Stimulated activated CD4-positive, alpha-beta T cell treated with anti-CD3 and anti-CD28 coated beads, Interleukin-2, amount 100 ng/mL, for 24 hours (primary cell): ENCODE measurements around the gene DNAAF3.
"Not testable (repeated sequence)": the region's sequence is repeated elsewhere in the genome, so short reads cannot be mapped to it uniquely, and the experiment has no call there.

Experiments used
- DNase-seq, 2 donors: peaks; one replicate each; pipeline ENCODE4 v3.0.0-alpha.2; 2020

DNAAF3 gene

DNA sequence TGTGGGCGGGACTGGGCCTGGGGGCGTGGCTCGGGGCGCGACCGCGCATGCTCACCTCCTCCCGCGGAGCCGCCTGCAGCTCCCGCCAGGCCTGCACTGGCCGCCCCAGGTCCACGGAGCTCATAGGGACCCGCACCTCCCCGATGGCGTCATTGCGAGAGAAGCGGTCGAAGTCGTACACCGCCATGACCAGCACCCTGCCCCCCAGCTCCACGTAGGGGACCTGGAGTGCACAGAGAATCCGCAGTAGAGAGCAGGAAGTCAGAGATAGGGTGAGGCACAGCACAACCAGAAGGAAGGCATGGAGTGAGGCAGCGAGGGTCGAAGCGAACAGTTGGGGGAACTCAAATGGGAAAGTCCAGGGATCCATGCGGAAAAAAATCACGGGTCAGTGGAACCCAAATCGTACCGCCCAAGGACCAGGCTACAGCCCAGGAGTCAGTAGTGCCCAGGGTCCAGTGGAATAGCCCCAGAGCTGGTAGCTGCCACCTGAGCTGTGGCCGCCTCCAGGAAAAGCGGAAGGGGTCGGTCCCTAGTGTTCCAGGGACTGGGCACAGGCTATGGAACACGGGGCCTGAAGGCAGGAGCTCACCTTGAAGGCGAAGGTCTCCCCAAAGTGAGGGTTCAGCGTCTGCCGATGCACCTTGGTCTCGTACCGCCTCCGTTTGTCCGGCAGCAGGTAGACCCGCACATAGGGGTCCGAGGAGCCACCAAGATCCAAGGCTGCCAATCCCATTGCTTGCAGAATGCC, 8.9 kb upstream of the DNAAF3 start:
- no peak for DNase-seq

DNA sequence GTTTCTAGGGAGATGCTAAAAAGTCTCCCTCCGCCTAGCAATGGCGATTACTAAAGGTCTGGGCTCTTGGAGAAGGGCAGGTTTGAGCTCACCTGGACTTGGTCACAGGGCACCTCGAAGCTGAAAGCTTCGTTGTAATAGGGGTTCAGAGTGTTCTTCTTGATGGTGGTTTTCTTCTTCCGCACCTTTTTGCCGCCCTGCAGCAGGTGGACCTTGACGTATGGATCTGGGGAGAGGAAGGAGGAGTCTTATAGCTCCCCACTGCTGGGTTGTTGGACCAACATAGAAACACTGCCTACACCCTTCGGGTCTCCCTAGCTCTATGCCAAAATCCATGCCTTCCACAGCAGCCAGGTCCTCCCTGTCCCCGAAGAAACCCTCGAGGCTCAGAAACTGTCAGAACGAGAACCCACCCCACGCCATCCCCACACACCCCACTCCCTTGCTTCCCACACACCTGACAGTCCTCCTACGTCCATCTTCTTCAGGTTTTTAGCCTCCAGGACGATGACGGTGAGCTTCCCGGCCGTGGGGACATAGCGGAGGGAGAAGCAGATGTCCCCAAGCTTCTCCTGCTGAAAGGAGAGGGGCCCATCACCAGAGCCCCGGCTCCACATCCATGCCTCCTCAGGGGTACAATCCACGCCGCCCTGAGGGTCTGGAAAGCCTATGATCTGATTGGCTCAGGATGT, 8.2 kb upstream of the DNAAF3 start:
- DNase-seq, result no peak

DNA sequence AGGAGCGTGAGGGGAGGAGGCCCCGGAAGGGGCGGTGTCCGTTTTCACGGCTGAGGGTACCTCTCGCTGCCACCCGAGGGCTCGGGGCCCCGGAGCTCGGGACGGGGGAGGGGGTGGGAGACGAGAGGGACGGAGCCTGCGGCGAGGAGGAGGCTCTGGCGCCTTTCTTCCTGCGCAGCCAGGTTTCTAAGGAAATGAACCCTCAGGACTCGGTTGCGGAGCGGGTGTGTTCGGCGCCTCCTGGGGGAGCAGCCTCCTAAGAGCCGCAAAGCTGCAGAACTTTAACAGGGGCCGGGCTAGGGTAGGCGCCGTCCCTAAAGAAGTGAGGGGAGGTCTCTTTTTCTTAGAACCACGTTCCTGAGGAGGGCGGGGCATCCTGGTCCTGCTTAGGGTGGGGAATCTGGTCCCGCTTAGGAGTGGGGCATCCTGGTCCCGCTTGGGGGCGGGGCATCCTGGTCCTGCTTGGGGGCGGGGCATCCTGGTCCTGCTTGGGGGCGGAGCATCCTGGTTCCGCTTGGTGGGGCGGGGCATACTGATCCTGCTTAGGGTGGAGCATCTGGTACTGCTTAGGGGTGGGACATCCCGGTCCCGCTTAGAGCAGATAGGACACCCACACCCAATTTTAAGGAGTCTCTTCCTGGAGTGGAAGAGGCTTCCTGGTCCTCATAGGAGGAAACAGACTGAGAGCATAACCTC, 7.4 kb upstream of the DNAAF3 start:
- peak; percentile 43 to 70 for DNase-seq

DNA sequence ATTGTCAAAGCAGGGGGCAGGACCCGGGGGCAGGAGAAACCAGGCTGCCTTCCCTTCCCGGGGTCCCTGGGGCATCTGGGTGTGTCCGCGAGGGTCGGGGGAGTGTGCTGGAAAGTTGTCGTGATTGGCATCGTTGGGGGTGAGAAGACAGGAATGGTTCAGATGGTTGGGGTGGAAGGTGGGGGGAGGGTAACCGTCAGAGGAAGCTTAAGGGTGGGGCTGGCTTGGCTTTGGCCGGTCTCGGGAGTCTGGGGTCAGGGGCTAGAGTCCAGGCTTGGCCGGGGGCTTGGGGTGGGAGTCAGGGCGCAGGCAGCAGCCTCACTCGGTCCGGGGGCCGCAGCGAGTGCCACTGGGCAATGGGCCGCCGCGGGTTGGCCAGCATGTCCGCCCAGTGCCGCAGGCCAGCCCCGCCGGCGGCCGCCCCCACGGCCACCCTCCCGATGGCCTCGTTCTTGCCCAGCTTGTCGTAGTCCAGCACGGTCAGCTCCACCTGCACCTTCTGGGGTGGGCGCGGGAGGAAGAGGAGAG, 6.8 kb upstream of the DNAAF3 start:
- DNase-seq, result no peak

DNA sequence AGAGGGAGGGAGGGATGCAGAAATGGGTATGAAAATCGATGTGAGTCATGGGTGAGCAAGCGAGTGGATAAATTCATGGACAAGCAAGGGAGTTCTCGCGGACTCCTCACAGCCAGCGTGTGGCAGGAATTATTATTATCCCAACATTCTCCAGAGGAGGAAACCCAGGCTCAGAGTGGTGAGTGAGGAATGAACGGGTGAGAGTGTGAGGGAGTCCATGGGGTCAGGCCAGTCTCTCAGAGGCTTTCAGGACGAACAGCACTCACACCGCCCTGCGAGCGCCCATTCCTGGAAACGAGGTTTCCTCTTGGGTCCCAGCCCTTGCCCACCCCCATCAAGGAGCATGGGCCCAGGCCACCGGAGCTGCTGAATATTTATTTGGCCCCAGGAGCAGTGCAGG, 6.3 kb upstream of the DNAAF3 start:
- no peak for DNase-seq

DNA sequence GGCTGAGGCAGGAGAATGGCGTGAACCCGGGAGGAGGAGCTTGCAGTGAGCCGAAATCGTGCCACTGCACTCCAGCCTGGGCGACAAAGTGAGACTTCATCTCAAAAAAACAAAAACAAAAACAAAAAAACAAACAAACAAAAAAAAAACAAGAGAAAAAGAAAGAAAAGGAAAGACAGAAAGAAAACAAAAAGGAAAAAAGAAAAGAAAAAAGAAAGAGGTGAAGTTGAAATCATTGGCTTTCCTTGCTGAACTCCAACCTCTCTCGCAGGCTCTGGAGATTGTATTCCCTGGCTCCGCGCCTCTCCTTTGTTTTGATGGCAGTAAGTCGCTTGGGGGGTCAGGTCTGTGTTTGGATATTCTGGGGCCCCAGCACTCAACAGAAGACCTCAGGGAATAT, 5.9 kb upstream of the DNAAF3 start:
- DNase-seq, result not testable (repeated sequence)

DNA sequence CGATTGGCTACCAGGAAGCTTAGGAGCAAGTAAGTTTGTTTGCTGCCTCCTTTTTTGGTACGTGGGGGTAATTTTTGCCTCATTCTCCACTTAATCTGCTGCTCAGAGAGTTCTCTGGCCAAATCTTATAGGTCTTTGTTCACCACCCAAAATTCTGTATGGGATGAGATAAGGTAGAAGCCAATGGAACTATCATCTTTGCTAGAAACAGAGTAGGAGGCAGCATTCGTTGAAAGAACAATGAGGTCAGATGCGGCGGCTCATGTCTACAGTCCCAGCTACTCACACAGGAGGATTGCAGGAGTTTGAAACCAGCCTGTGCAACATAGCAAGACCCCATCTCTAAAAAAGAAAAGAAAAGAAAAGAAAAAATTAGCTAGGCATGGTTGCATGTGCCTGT, 5.0 kb upstream of the DNAAF3 start:
- no peak for DNase-seq

DNA sequence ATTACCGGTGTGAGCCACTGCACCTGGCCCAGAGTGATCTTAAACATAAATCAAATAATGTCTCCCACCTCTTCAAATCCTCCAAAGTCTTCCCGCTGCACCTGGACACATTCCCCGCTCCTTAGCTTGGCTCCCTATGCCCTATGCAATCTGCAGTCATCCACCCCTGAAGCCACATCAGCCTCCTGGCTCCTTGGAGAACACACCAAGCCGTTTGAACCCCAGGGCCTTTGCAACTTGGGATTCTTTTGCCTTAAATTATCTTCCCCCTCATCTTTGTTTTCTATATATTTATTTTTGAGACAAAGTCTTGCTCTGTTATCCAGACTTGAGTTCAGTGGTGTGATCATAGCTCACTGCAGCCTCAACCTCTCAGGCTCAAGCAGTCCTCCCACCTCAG, 2.7 kb upstream of the DNAAF3 start:
- no peak for DNase-seq

DNA sequence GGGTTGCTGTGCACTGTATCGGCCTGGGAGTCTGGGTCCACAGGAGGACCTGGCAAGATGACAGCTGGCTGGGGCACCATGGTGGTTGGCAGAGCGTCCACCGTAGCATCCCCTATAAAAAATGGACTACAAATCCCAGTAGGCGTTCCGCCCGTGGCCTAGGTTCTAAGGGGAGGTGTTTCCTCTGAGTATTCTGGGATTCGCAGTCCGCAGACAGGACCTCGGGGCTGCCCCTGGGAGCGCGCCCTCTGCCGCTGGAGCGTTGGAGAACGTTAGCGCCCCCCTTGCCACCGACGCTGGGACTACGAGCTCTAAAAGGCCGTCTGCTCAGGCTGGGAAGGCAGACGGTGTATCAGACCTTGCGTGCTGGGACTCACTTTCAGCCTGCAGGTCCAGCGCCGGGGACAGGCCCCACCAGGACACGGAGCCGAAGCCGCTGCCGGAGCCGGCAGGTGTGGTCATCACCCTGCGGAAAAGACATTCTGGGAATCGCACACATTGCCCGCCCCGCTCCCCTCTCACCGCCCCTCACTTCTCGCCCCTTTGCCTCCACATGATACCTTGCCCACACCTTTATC, 372 bp downstream of the DNAAF3 start:
- peak in 1 of 2 donors; percentile 63 for DNase-seq

DNA sequence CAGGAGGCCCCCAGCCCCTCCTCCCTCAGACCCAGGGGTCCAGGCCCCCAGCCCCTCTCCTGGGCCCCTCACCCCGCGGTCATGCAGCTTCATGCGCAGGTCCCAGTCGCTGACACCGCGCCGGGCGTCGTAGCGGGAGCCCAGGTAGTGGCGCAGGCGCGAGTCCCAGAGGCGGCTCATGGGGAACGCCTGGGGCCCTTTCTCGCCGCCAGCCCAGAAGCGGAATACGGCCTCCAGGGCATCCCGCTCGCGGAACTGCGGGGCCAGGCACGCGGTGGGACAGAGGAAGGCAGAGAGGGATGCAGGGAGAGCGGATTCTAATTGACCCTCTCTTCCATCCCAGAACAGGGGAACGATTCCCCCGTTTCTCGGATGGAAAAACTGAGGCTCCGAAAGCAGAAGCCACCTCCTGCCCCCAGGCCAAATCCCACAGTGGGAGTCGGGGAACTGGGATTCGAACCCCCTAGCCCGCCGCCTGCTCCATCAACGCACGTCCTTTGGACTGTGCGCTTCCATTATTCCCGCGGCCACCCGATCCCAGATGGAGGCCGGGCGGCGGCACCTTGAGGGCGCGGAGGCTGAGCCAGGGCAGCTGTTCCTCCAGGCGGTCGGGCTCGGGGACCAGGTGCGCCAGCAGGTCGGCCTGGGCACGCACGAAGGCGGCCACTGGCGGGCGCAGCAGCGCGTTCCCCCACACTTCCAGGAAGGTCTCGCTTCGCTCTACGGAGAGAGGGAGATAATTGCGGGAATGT, 4.7 kb downstream of the DNAAF3 start:
- DNase-seq, result no peak

DNA sequence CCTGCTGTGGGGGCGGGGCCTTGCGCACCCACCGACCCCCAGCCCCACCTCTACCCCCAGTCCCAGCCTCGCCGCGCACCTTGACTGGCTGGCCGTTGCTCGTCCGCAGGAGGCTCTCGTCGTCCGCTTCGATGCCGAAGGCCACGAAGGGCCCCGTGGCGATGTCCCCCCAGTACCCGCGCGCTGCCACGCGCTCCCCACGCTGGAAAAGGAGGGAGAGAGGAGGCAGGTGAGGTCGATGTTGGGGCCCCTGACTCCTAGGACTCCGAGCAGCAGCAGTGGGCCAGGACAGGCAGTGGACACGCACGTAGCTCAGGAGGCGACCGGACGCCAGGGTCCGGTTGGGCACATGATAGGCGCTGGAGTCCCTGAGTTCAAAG, 5.4 kb downstream of the DNAAF3 start:
- no peak for DNase-seq

DNA sequence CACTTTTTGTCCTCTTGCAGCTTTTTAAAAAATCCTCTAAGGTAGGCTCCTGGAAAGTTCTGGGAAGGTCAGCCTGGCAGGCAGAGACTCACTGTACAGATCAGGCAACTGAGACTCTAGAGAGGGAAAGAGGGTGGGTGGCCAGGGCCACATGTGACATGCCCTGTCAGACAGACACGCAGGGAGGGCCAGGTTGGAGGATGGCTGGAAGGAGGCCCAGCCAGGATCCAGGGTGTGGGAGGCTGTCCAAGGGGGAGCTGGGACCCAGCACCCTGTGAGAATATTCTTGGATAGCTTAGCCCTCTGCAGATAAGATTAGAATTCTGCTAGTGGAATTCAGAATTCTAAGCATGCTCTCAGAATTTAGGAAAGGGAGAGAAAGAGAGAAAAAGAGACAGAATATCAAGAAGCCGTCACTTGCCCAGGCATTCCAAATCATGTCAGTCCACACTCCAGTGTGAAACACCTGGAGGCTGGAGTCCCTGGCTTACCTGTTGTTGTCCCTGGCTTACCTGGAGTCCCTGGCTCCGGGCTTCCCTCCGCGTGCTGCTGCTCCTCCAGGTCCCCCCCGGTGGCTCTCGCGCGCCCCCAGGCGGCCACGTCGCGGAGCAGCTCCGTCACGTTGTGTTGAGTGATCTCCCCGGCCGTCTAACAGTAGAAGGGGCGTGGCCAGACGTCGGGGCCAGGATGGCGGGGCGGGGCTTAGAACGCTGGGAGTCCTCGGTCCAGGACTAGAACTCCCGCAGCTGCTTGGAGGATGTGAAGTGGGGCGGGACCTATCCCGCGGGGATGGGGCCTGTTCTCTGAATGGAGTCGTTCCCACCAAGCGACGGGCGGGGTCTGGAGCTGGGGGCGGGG, 6.1 kb downstream of the DNAAF3 start:
- peak; percentile 89 to 94 for DNase-seq

DNA sequence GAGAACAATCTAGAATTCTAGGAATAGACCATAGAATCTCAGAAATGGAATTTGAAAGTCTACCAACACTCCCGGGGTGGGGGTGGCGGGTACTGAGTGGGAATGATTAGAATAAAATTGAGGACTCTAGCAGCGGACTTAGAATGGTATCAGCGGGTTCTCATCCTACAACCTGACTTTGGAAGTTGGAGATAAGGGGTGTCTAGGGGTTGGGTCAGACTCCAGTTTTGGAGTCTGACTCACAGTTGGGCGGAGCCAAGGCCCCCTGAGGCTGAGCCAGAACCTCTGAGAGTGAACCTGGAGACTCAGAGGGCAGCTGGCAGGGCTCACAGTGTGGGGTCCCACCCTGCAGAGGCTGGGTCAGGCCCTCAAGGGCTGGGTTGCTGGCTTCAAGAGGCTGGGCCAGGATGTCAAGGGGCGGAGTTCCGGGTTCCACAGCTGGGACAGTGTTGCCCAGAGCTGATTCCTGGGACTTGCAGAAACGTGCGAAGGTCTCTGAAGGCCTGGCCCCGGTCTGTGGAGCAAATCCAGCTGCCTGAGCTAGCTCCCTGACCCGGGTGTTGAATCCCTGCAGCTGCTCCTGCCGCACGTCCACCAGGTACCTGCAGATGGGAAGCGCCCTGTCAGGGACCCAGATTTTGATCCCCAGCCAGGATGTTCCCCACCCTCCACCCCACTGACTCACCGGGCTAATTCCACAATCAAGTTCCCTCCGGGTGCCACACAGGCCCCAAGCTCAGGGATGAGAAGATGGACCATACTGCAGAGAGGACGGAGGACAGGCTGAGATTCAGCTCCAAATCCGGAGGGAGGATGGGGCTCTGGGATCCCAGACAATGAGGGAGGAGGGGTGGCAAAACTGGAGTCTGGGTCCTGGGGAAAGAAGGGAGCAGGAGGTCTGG, 7.3 kb downstream of the DNAAF3 start:
- DNase-seq, result no peak

DNA sequence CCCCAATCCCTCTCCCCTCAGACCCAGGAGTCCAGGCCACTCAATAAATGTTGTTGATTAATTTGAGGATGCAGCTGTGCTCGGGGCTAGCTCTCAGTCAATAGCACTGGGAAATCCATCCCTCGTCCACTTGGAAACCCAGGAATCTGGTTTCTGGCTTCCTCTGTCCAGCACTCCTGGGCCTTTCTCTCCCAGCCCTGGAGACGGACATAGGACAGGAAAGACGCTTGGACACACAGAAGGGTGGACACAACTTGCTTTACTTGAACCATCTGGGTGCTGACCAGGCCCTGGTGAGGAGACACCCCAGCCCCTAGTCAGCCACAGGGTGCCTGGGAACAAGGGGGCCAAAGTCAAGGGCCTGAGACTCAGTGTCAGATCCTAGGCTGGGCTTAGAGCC, 8.0 kb downstream of the DNAAF3 start:
- no peak for DNase-seq

DNA sequence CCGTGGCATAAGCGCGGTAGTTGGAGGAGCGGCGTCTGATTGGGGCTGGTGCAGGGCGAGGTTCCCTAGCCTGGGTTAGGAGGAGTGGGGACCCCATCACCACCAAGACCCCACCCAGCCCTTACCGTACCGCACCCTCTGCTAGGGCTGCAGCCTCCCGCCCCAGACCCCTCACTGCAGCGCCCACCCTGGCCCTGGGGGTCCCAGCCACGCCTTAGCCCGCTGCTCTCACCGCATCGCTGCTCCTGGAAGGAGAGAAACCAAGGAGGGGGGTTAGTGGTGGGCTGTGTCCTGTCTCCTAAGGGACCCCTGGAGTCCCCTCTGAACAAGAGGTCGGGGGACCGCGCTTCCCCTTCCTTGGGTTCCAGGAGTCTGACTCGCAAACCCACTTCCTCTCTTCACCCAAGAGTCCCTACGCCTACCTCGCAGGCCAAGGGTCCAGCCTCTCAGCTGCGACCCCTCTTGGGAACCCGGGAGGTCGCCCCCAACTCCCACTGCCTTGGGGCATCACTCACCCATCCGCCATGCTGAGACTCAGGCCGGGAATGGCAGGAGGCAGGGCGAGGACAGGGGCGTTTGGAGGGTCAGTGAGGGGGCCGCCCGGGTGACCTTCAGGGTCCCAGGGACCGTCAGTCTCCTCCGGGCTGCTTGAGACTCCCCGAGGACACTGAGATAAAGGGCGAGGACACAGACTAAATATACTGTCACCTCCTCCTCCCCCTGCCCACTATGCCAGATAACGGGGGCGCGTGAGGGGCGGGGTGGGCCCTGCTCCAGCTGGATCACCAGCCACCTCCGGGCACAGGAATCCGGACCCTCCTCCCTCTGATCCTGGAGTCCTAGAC, 9.1 kb downstream of the DNAAF3 start, which contains the start of gene TNNI3:
Gene TNNI3, minus strand, starts transcription at position 669 of the 845 bp plus-strand sequence. Its CDS starts 143 bp downstream, at position 526.
- DNase-seq, result no peak

DNA sequence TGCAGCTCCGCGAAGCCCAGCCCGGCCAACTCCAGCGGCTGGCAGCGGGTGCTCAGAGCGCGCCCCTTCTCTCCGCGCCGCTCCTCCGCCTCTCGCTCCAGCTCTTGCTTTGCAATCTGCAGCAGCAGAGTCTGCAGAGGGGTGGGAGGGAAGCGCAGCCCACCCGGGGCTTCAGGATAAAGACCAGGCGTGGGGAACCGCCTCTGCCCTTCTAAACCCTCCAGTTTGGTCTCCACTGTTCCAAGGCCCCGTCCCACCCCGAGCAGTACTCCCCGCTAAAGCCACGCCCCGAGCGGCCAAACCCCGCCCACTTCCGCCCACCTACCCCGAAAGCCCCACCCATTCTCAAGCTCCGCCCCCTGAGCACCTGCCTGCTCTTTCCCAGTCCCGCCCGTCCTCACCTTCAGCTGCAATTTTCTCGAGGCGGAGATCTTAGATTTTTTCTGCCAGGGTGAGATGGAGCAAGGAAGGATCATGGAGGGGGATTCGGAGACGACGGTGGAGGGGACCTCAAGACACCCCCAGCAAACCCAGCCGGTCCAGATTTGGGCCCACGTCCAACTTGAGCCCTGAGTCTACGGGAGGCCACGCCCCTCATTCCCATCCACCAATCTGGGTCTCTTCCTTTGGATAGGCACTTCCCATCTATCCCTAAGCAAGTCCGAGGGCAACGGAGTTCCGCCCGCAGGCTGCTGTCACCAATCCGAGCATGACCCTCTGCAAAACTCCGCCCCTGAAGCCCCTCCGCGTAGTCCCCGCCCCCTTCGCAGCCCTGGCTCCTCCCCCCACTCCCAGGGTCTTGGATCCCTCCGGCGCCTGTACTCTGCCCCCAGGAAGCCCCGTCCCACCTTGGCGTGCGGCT, 10.0 kb downstream of the DNAAF3 start:
- DNase-seq, result peak in 1 of 2 donors; percentile 64

DNA sequence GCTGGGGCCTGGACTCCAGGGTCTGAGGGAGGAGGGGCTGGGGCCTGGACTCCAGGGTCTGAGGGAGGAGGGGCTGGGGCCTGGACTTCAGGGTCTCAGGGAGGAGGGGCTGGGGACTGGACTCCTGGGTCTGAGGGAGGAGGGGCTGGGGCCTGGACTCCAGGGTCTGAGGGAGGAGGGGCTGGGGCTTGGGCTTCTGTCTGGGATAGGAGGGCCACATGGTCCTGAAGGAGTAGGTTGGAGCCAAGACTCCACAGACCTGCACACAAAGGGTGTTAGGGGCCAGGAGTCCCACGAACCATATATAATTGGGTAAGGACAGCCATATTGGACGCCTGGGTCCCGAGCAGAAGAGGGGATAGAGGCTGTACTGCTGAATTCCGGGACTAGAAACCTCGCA, 10.6 kb downstream of the DNAAF3 start:
- not testable (repeated sequence) for DNase-seq

DNA sequence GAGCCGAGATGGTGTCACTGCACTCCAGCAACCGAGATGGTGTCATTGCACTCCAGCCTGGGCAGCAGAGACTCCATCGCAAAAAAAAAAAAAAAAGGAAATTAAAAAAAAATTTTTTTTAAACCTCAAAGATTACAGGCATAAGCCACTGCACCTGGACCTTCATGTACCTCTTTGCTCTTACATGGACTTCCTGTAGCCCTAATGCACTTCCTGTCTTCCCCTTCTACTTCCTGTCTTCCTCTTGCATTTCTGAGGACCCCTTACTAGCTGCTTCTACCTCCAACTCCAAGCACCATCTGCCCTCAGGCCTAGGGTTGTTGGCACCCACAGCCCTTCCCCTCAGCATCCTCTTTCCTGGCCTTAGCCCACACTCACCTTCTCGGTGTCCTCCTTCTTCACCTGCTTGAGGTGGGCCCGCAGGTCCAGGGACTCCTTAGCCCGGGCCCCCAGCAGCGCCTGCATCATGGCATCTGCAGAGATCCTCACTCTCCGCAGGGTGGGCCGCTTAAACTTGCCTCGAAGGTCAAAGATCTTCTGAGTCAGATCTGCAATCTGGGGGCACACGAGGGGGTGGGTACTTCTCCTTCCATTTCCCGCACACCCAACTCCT, 12.7 kb downstream of the DNAAF3 start:
- DNase-seq, result no peak
